Activated naive CD8-positive, alpha-beta T cell treated with anti-CD3 and anti-CD28 coated beads for 36 hours (primary cell): ENCODE data around the gene TTC21B. TPM values are rescaled to one million over a fixed set of nuclear protein-coding genes. Genes with fewer than 3 reads are reported as not detected.

Experiments used
- DNase-seq: peaks from one replicate; pipeline ENCODE4 v3.0.0; 2021
- H3K27ac Mint-ChIP-seq: one replicate; pipeline ENCODE4 v1.8.0; 2022; ENCODE audit warnings: mild to moderate bottlenecking, moderate library complexity, mixed read lengths
- H3K27me3 Mint-ChIP-seq: one replicate; pipeline ENCODE4 v1.8.0; 2022; ENCODE audit warnings: mild to moderate bottlenecking, mixed read lengths
- H3K36me3 Mint-ChIP-seq: one replicate; pipeline ENCODE4 v1.8.0; 2021; ENCODE audit warnings: mild to moderate bottlenecking, mixed read lengths
- H3K4me1 Mint-ChIP-seq: one replicate; pipeline ENCODE4 v1.8.0; 2021; ENCODE audit warnings: mixed read lengths
- H3K4me3 Mint-ChIP-seq: one replicate; pipeline ENCODE4 v1.8.0; 2022; ENCODE audit warnings: mild to moderate bottlenecking, moderate library complexity, mixed read lengths
- H3K9me3 Mint-ChIP-seq: one replicate; pipeline ENCODE4 v1.8.0; 2022; ENCODE audit warnings: mixed read lengths
- total RNA-seq, 2 experiments: library from RNA; stranded (reverse); gene quantifications; one replicate each; pipeline ENCODE4 v1.2.3, GENCODE V29; 2021

Gene TTC21B
- total RNA-seq, 2 experiments from 2014 or later, result 21.3 to 24.1 TPM

DNA sequence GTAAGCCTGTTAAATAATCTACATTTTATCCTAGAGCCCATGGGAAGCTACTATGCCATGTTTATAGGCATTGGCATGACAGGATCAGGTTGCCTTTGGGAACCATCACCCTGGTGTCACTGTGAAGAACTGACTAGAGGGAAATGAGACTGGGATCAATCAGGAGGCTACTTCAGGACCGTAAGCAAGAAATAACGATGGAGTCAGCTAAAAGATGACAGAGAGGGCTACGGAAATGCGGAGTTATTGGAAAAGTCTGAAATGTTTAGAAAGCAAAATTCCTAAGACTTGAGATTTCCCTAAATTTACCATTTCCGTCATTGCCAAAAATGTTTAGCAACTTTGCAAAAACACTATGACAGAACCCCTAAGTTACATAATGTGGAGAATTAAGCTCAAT, 50.2 kb downstream of the TTC21B start:
- H3K27ac Mint-ChIP-seq, result no peak overlapping the region
- no peak overlapping the region for H3K4me3 Mint-ChIP-seq
- no peaks in the 10 kb centered on the region for H3K9me3 Mint-ChIP-seq
- H3K4me1 Mint-ChIP-seq, result peaks cover 8% of the 10 kb centered on the region
- H3K36me3 Mint-ChIP-seq, result peaks cover 24% of the 10 kb centered on the region
- no peak for DNase-seq
- no peaks in the 10 kb centered on the region for H3K27me3 Mint-ChIP-seq

DNA sequence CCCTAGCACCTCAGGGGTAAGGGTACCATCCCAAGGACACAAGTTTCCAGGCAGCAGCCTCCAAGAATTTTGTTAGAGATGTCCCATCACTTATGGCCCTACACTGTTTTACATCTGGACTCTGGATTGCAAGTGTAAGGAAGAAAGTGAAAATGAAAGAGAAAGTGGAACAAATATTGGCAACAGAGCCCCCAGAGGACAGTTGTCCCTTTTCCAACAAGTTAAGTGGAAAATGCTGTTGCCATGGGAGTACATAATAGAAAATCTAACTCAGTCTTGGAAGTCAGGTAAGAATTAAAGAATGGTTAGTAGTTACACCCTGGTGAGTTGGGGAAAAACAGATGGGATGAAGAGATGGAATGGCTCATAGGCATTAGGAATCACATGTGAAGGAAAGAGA, 50.6 kb downstream of the TTC21B start:
- Mint-ChIP-seq H3K27me3 (no peaks in the 10 kb centered on the region), H3K4me1 (peaks cover 8% of the 10 kb centered on the region), H3K36me3 (peaks cover 28% of the 10 kb centered on the region), H3K4me3 (no peak overlapping the region), H3K9me3 (no peaks in the 10 kb centered on the region), H3K27ac (no peak overlapping the region)
- no peak for DNase-seq

DNA sequence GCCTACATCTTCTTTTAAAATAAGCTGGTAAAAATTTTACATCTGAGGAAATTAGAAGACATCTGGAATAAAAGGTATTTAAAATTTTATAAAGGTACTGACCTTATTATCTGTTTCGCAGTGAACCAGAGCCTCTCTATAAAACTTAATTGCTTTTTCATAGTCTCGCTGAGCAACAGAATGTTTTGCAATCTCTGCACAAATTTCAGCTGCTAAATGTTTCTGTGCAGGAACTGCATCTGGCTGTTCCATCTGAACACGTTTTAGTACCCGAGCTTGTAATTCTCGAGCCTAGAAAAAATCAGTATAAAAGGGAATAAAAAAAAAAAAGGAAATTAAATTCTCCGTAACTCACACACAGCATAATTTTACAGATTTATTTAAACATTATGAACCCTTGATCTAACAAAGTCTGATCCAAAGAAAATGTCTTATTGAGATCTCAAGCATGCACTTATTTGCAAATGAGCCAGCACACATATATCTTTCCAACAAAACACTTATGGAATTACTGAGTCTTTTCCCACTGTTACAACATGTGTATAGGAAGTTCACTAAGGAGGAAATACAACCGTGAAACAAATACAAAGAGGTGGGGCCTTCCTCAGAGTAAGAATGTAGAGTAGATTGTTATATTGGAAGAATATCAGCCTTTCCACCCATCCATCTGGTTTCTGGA, 51.8 kb downstream of the TTC21B start:
- H3K27me3 Mint-ChIP-seq, result no peaks in the 10 kb centered on the region
- H3K27ac Mint-ChIP-seq, result no peak overlapping the region
- H3K4me1 Mint-ChIP-seq, result peaks cover 8% of the 10 kb centered on the region
- H3K9me3 Mint-ChIP-seq, result no peaks in the 10 kb centered on the region
- H3K4me3 Mint-ChIP-seq, result no peak overlapping the region
- H3K36me3 Mint-ChIP-seq, result peaks cover 33% of the 10 kb centered on the region
- DNase-seq, result no peak

DNA sequence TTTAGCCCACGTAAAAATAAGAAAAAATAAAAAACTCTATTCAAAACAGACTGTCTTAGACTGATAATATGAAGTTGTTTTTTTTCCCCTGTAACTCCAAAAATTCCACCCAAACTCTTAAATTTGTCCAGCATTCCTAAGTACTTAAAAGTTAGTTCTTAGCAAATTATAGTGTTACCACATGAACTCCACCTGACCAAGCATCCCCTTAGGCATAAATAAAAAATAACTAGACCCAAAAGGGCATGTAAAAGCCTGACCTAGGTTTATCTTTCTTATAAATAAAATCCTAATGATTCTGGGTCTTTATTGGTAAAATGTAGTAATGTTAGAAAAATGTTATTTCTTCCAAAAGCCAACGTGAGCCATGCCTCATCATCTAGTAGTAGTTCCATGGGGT, 54.3 kb downstream of the TTC21B start:
- Mint-ChIP-seq H3K27me3 (no peaks in the 10 kb centered on the region), H3K4me1 (peaks cover 12% of the 10 kb centered on the region)
- no peak for DNase-seq

DNA sequence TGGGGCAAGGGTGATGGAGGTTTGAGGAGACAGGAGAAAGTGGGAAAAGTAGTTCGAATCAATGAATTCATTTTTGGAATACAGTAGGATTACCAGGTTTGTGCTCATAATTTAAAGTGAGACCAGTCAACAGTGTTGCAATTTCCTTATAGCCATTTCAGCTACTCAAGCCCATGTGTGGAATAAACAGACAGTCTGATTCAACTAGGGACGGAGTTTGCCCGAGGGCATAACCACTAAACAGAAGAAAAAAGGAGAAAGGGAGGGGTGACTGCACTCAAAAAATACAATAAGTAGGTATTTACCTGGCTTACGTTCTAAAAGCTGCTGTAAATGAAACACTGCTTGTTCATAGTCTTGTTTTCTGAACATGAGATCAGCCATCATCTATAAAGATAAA, 55.2 kb downstream of the TTC21B start:
- no peak for DNase-seq
- Mint-ChIP-seq H3K4me1 (peaks cover 11% of the 10 kb centered on the region), H3K27ac (no peak overlapping the region), H3K27me3 (no peaks in the 10 kb centered on the region), H3K36me3 (peaks cover 33% of the 10 kb centered on the region), H3K4me3 (no peak overlapping the region), H3K9me3 (no peaks in the 10 kb centered on the region)

More for the DNA sequence above, 54.3 kb downstream of the TTC21B start:
- peaks cover 28% of the 10 kb centered on the region for H3K36me3 Mint-ChIP-seq
- no peak overlapping the region for H3K4me3 Mint-ChIP-seq
- H3K27ac Mint-ChIP-seq, result no peak overlapping the region
- no peaks in the 10 kb centered on the region for H3K9me3 Mint-ChIP-seq

GRCh38 chr2:165897726-165898125, 55.9 kb downstream of the TTC21B start:
- Mint-ChIP-seq H3K4me3 (no peak overlapping the region), H3K27ac (no peak overlapping the region), H3K27me3 (no peaks in the 10 kb centered on the region), H3K4me1 (peaks cover 4% of the 10 kb centered on the region), H3K9me3 (no peaks in the 10 kb centered on the region), H3K36me3 (peaks cover 27% of the 10 kb centered on the region)
- DNase-seq, result no peak

DNA sequence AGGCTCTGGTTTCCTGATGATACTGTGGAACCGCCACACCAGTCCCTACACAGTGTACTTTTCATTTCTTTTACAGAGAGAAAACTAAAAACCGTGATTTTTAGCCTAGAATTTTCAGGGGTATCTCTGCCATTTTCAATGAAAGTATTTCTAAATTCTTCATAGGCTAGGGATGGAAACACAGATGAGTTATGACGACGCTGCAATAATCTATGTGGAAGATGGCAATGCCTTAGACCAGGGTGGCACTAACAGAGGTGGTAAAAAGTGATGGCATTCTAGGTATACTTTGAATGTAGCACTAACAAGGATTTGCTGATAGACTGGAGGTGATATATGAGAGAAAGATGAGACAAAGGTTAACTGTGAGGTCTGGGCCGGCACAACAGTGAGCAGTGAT, 56.5 kb downstream of the TTC21B start:
- H3K9me3 Mint-ChIP-seq, result no peaks in the 10 kb centered on the region
- no peak overlapping the region for H3K4me3 Mint-ChIP-seq
- H3K27ac Mint-ChIP-seq, result no peak overlapping the region
- peaks cover 4% of the 10 kb centered on the region for H3K4me1 Mint-ChIP-seq
- no peak for DNase-seq
- H3K27me3 Mint-ChIP-seq, result no peaks in the 10 kb centered on the region
- peaks cover 29% of the 10 kb centered on the region for H3K36me3 Mint-ChIP-seq

- peaks cover 29% of the 10 kb centered on the region for H3K36me3 Mint-ChIP-seq
- H3K27ac Mint-ChIP-seq, result no peak overlapping the region
- H3K27me3 Mint-ChIP-seq, result no peaks in the 10 kb centered on the region
- no peak for DNase-seq
- peaks cover 4% of the 10 kb centered on the region for H3K4me1 Mint-ChIP-seq
- H3K4me3 Mint-ChIP-seq, result no peak overlapping the region
- H3K9me3 Mint-ChIP-seq, result no peaks in the 10 kb centered on the region
Observed at GRCh38 chr2:165895974-165896373, 57.6 kb downstream of the TTC21B start.

GRCh38 chr2:165893556-165893955, 60.0 kb downstream of the TTC21B start:
- H3K4me3 Mint-ChIP-seq, result no peak overlapping the region
- H3K36me3 Mint-ChIP-seq, result peaks cover 31% of the 10 kb centered on the region
- no peaks in the 10 kb centered on the region for H3K27me3 Mint-ChIP-seq
- H3K27ac Mint-ChIP-seq, result no peak overlapping the region
- DNase-seq, result no peak
- peaks cover 4% of the 10 kb centered on the region for H3K4me1 Mint-ChIP-seq
- H3K9me3 Mint-ChIP-seq, result no peaks in the 10 kb centered on the region

- Mint-ChIP-seq H3K9me3 (no peaks in the 10 kb centered on the region), H3K36me3 (peaks cover 24% of the 10 kb centered on the region), H3K4me3 (no peak overlapping the region), H3K27me3 (no peaks in the 10 kb centered on the region), H3K4me1 (peaks cover 4% of the 10 kb centered on the region), H3K27ac (no peak overlapping the region)
- no peak for DNase-seq
Observed at GRCh38 chr2:165892526-165892925, 61.0 kb downstream of the TTC21B start.

GRCh38 chr2:165891943-165892342, 61.6 kb downstream of the TTC21B start:
- Mint-ChIP-seq H3K36me3 (peaks cover 22% of the 10 kb centered on the region), H3K9me3 (no peaks in the 10 kb centered on the region), H3K4me3 (no peak overlapping the region), H3K4me1 (peaks cover 4% of the 10 kb centered on the region), H3K27me3 (no peaks in the 10 kb centered on the region), H3K27ac (no peak overlapping the region)
- no peak for DNase-seq

- no peak for DNase-seq
- Mint-ChIP-seq H3K27me3 (no peaks in the 10 kb centered on the region), H3K9me3 (no peaks in the 10 kb centered on the region), H3K4me1 (peaks cover 3% of the 10 kb centered on the region), H3K36me3 (peaks cover 20% of the 10 kb centered on the region), H3K27ac (no peak overlapping the region), H3K4me3 (no peak overlapping the region)
Observed at GRCh38 chr2:165891345-165891744, 62.2 kb downstream of the TTC21B start.

- DNase-seq, result no peak
- Mint-ChIP-seq H3K27ac (no peak overlapping the region), H3K27me3 (no peaks in the 10 kb centered on the region), H3K9me3 (no peaks in the 10 kb centered on the region), H3K36me3 (peaks cover 19% of the 10 kb centered on the region), H3K4me3 (no peak overlapping the region), H3K4me1 (no peaks in the 10 kb centered on the region)
Observed at GRCh38 chr2:165889798-165890197, 63.8 kb downstream of the TTC21B start.

DNA sequence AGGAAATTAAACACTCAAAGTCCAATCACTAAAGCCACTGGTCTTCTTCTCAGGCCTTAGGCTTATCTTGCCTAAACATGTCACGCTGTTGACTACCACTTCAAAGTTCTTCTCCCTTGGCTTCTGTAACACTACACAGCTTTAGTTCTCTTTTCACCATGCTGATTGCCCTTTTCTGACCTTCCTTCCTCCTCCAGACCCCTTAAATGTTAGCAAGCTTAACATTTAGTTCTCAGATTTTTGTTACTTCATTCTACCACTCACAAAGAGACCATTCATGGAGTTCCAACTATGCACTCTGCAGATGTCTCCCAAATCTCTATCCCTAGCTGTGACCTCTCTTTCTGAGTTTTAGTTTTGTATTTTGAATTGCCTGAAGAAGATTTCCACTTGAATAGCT, 64.4 kb downstream of the TTC21B start:
- H3K27me3 Mint-ChIP-seq, result no peaks in the 10 kb centered on the region
- no peaks in the 10 kb centered on the region for H3K9me3 Mint-ChIP-seq
- peaks cover 23% of the 10 kb centered on the region for H3K36me3 Mint-ChIP-seq
- no peak overlapping the region for H3K27ac Mint-ChIP-seq
- no peaks in the 10 kb centered on the region for H3K4me1 Mint-ChIP-seq
- no peak for DNase-seq
- no peak overlapping the region for H3K4me3 Mint-ChIP-seq

- Mint-ChIP-seq H3K9me3 (no peaks in the 10 kb centered on the region), H3K4me3 (no peak overlapping the region), H3K27ac (no peak overlapping the region), H3K27me3 (no peaks in the 10 kb centered on the region), H3K36me3 (peaks cover 21% of the 10 kb centered on the region), H3K4me1 (no peaks in the 10 kb centered on the region)
- no peak for DNase-seq
Observed at GRCh38 chr2:165888171-165888570, 65.4 kb downstream of the TTC21B start.

DNA sequence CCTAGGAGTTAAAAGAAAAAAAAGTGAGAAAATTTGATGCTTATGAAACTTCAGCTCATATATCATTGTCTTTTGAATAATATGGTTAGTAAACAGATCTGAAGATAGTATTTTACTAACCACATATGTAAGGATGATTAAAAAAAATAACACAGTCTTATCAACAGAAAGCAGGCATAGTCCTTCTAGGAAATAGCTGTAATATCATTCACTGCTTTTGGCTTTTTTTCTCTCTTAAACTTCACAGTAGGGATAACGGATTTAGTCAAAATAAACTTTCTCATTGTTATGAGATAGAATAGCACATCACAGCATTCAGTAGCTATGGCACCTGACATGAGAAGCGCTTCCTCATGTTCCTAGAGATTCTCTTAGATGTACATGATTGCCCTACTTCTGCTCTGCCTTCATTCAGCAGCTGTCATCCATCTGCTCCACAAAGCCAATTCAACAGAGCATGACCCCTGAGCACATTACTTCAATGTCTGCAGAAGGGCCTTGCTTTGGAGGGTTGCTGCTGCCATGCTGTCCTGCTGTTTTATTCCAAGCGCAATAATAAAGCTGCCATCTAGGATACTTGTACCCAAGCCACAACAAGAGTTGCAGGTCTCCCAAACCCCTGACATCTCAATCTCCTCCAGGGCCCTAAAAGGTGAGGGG, 67.0 kb downstream of the TTC21B start:
- no peak for DNase-seq
- no peaks in the 10 kb centered on the region for H3K27me3 Mint-ChIP-seq
- H3K36me3 Mint-ChIP-seq, result peaks cover 19% of the 10 kb centered on the region
- H3K9me3 Mint-ChIP-seq, result no peaks in the 10 kb centered on the region
- H3K27ac Mint-ChIP-seq, result no peak overlapping the region
- H3K4me3 Mint-ChIP-seq, result no peak overlapping the region
- no peaks in the 10 kb centered on the region for H3K4me1 Mint-ChIP-seq
